ENCODE measurements around the gene TEX11.
"Not testable (repeated sequence)": the region's sequence is repeated elsewhere in the genome, so short reads cannot be mapped to it uniquely, and the experiment has no call there.

Gene TEX11

GRCh38 chrX:70635669-70636068 is 272.8 kb downstream of the TEX11 start:
- DNase-seq: no peak
- in situ Hi-C loops (cut with HindIII; ENCODE audit: low pct_ligation_motif_present, low pct_unique_long_range_greater_than_20kb, low sequenced_read_pairs): no loop called here

GRCh38 chrX:70635227-70635626 is 273.3 kb downstream of the TEX11 start:
- DNase-seq: no peak
- in situ Hi-C loops (cut with HindIII; ENCODE audit: low pct_ligation_motif_present, low pct_unique_long_range_greater_than_20kb, low sequenced_read_pairs): no loop called here

- in situ Hi-C loops (cut with HindIII; ENCODE audit: low pct_ligation_motif_present, low pct_unique_long_range_greater_than_20kb, low sequenced_read_pairs): no loop called here
- DNase-seq: no peak
Measured at GRCh38 chrX:70621743-70622142, 286.8 kb downstream of the TEX11 start.

- in situ Hi-C loops (cut with HindIII; ENCODE audit: low pct_ligation_motif_present, low pct_unique_long_range_greater_than_20kb, low sequenced_read_pairs): no loop called here
- DNase-seq: no peak
Measured at GRCh38 chrX:70618467-70618866, 290.0 kb downstream of the TEX11 start.

- in situ Hi-C loops (cut with HindIII; ENCODE audit: low pct_ligation_motif_present, low pct_unique_long_range_greater_than_20kb, low sequenced_read_pairs): no loop called here
- DNase-seq: no peak
Measured at GRCh38 chrX:70613295-70613694, 295.2 kb downstream of the TEX11 start.

- in situ Hi-C loops (cut with HindIII; ENCODE audit: low pct_ligation_motif_present, low pct_unique_long_range_greater_than_20kb, low sequenced_read_pairs): no loop called here
Measured at GRCh38 chrX:70605352-70605751, 303.2 kb downstream of the TEX11 start.

GRCh38 chrX:70592091-70592490 is 316.4 kb downstream of the TEX11 start:
- peak; percentile 15 for DNase-seq
- in situ Hi-C loops (cut with HindIII; ENCODE audit: low pct_ligation_motif_present, low pct_unique_long_range_greater_than_20kb, low sequenced_read_pairs): no loop called here

More at GRCh38 chrX:70605352-70605751, 303.2 kb downstream of the TEX11 start:
- DNase-seq: no peak

- in situ Hi-C loops (cut with HindIII; ENCODE audit: low pct_ligation_motif_present, low pct_unique_long_range_greater_than_20kb, low sequenced_read_pairs): not testable (repeated sequence)
Measured at GRCh38 chrX:70587158-70587557, 321.4 kb downstream of the TEX11 start.

GRCh38 chrX:70577442-70577841 is 331.1 kb downstream of the TEX11 start:
- no peak for DNase-seq
- in situ Hi-C loops (cut with HindIII; ENCODE audit: low pct_ligation_motif_present, low pct_unique_long_range_greater_than_20kb, low sequenced_read_pairs): no loop called here

More at GRCh38 chrX:70587158-70587557, 321.4 kb downstream of the TEX11 start:
- DNase-seq: not testable (repeated sequence)

- DNase-seq; in situ Hi-C loops (cut with HindIII; ENCODE audit: low pct_ligation_motif_present, low pct_unique_long_range_greater_than_20kb, low sequenced_read_pairs): not testable (repeated sequence)
Measured at GRCh38 chrX:70569922-70570576, 338.5 kb downstream of the TEX11 start.

GRCh38 chrX:70554948-70555347 is 353.6 kb downstream of the TEX11 start:
- no peak for DNase-seq
- in situ Hi-C loops (cut with HindIII; ENCODE audit: low pct_ligation_motif_present, low pct_unique_long_range_greater_than_20kb, low sequenced_read_pairs): no loop called here

- in situ Hi-C loops (cut with HindIII; ENCODE audit: low pct_ligation_motif_present, low pct_unique_long_range_greater_than_20kb, low sequenced_read_pairs): no loop called here
- DNase-seq: no peak
Measured at GRCh38 chrX:70554523-70554922, 354.0 kb downstream of the TEX11 start.

GRCh38 chrX:70554081-70554480 is 354.4 kb downstream of the TEX11 start:
- DNase-seq: peak; percentile 35
- in situ Hi-C loops (cut with HindIII; ENCODE audit: low pct_ligation_motif_present, low pct_unique_long_range_greater_than_20kb, low sequenced_read_pairs): no loop called here

- no peak for DNase-seq
- in situ Hi-C loops (cut with HindIII; ENCODE audit: low pct_ligation_motif_present, low pct_unique_long_range_greater_than_20kb, low sequenced_read_pairs): no loop called here
Measured at GRCh38 chrX:70553516-70553915, 355.0 kb downstream of the TEX11 start.

GRCh38 chrX:70552130-70552704 is 356.3 kb downstream of the TEX11 start:
- in situ Hi-C loops (cut with HindIII; ENCODE audit: low pct_ligation_motif_present, low pct_unique_long_range_greater_than_20kb, low sequenced_read_pairs): no loop called here
- DNase-seq: no peak

GRCh38 chrX:70549429-70549828 is 359.1 kb downstream of the TEX11 start:
- in situ Hi-C loops (cut with HindIII; ENCODE audit: low pct_ligation_motif_present, low pct_unique_long_range_greater_than_20kb, low sequenced_read_pairs): no loop called here
- no peak for DNase-seq

GRCh38 chrX:70535198-70535597 is 373.3 kb downstream of the TEX11 start:
- in situ Hi-C loops (cut with HindIII; ENCODE audit: low pct_ligation_motif_present, low pct_unique_long_range_greater_than_20kb, low sequenced_read_pairs): no loop called here
- no peak for DNase-seq

- in situ Hi-C loops (cut with HindIII; ENCODE audit: low pct_ligation_motif_present, low pct_unique_long_range_greater_than_20kb, low sequenced_read_pairs): no loop called here
- no peak for DNase-seq
Measured at GRCh38 chrX:70527610-70528345, 380.7 kb downstream of the TEX11 start.

GRCh38 chrX:70527053-70527452 is 381.5 kb downstream of the TEX11 start:
- DNase-seq: no peak
- in situ Hi-C loops (cut with HindIII; ENCODE audit: low pct_ligation_motif_present, low pct_unique_long_range_greater_than_20kb, low sequenced_read_pairs): no loop called here

- DNase-seq: no peak
- in situ Hi-C loops (cut with HindIII; ENCODE audit: low pct_ligation_motif_present, low pct_unique_long_range_greater_than_20kb, low sequenced_read_pairs): no loop called here
Measured at GRCh38 chrX:70525733-70526132, 382.8 kb downstream of the TEX11 start.
